ENCODE measurements around the gene UNC13D.

Gene UNC13D

DNA sequence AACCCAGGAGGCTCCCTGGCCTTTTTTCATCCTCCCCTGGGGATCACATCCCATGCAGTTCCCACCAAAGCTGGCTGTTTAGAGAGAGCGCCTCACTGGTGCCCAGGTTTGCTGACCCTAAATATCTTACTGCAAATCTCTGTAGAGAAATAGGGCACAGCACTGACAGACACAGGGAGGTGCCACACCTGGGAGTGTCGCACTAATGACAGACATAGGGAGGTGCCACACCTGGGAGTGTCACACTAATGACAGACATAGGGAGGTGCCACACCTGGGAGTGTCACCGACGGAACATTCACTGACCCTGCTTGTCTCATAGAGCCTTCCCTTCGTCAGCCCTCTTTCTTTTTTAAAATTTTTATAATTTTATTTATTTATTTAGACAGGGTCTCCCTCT is 34.0 kb downstream of the UNC13D start:
- DNase-seq (ENCODE audit: low read depth, low spot score): no peak
- Histone ChIP-seq H3K4me1 (ENCODE audit: control insufficient read depth, insufficient read depth, low read length) (no peaks in the 10 kb centered on the region), H3K36me3 (ENCODE audit: control insufficient read depth, insufficient read depth, low read length) (peaks cover 34% of the 10 kb centered on the region), H3K27me3 (ENCODE audit: control insufficient read depth, insufficient read depth, low read length) (no peaks in the 10 kb centered on the region), H3K4me3 (ENCODE audit: low read length) (no peak overlapping the region), H3K27ac (ENCODE audit: low read length) (no peak overlapping the region), H3K9me3 (ENCODE audit: control insufficient read depth, insufficient read depth, low read length) (no peaks in the 10 kb centered on the region)
- no CpG with 5 or more reads among the region's 5 CpGs for WGBS (ENCODE audit: insufficient coverage, insufficient read length)

DNA sequence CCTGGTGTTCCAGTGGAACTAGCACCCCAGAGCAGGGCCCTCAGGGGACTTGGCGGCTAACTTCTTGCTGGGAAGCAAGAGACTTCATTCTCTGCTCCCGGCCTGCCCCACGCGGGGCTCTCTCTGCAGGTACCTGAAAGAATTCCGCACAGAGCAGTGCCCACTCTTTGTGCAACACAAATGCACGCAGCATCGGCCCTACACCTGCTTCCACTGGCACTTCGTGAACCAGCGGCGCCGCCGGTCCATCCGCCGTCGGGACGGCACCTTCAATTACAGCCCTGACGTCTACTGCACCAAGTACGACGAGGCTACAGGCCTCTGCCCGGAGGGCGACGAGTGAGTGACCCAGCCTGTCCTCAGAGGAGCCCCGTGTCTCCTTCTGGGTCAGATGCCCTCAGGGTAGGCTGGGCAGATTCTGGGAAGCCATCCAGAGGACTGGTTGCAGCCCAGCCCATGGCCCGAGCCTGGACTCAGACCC is 34.5 kb downstream of the UNC13D start:
- no peaks in the 10 kb centered on the region for H3K27me3 ChIP-seq (ENCODE audit: control insufficient read depth, insufficient read depth, low read length)
- no peak overlapping the region for H3K4me3 ChIP-seq (ENCODE audit: low read length)
- DNase-seq (ENCODE audit: low read depth, low spot score): no peak
- H3K36me3 ChIP-seq (ENCODE audit: control insufficient read depth, insufficient read depth, low read length): peaks cover 31% of the 10 kb centered on the region
- H3K9me3 ChIP-seq (ENCODE audit: control insufficient read depth, insufficient read depth, low read length): no peaks in the 10 kb centered on the region
- no peaks in the 10 kb centered on the region for H3K4me1 ChIP-seq (ENCODE audit: control insufficient read depth, insufficient read depth, low read length)
- no CpG with 5 or more reads among the region's 24 CpGs for WGBS (ENCODE audit: insufficient coverage, insufficient read length)
- H3K27ac ChIP-seq (ENCODE audit: low read length): no peak overlapping the region

DNA sequence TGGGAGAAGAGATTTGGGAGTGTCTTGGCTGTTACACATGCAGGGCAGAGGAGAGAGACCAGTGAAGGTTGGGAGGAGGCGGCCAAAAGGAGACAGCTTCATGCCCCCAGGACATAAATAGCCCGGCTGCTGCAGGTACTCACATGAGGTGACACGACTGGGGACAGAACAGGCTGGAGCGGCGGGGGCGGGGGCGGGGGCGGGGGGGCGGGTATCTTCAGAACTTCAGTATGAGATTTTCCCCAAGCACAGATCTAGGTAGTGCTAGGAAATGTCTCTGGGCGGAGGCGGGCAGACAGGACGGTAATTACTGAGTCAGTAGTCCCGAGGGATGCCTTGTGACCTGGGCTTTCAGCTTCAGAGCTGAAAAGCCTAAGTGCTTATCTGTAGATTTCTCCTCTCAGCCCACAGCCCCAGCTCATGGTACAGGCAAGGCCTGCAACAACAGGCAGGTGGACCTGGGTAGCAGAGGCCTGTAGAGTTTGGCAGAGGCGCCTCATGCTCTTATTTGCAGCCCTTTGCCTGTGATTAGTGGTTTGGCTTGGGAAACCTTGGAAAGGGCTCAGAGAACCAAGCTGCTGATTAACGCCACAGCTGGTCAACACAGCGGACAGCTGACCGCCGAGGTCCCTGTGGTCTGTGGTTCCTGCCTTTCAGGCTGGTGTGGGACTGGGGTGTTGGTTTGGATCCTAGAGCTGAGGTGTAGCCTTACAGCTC is 35.1 kb downstream of the UNC13D start:
- Histone ChIP-seq H3K4me3 (ENCODE audit: low read length) (no peak overlapping the region), H3K4me1 (ENCODE audit: control insufficient read depth, insufficient read depth, low read length) (no peaks in the 10 kb centered on the region), H3K27me3 (ENCODE audit: control insufficient read depth, insufficient read depth, low read length) (no peaks in the 10 kb centered on the region), H3K9me3 (ENCODE audit: control insufficient read depth, insufficient read depth, low read length) (no peaks in the 10 kb centered on the region), H3K27ac (ENCODE audit: low read length) (no peak overlapping the region), H3K36me3 (ENCODE audit: control insufficient read depth, insufficient read depth, low read length) (peaks cover 31% of the 10 kb centered on the region)
- no CpG with 5 or more reads among the region's 18 CpGs for WGBS (ENCODE audit: insufficient coverage, insufficient read length)
- no peak for DNase-seq (ENCODE audit: low read depth, low spot score)

- DNase-seq (ENCODE audit: low read depth, low spot score): no peak
- Histone ChIP-seq H3K27me3 (ENCODE audit: control insufficient read depth, insufficient read depth, low read length) (no peaks in the 10 kb centered on the region), H3K4me1 (ENCODE audit: control insufficient read depth, insufficient read depth, low read length) (no peaks in the 10 kb centered on the region), H3K4me3 (ENCODE audit: low read length) (no peak overlapping the region), H3K27ac (ENCODE audit: low read length) (no peak overlapping the region), H3K36me3 (ENCODE audit: control insufficient read depth, insufficient read depth, low read length) (peaks cover 25% of the 10 kb centered on the region), H3K9me3 (ENCODE audit: control insufficient read depth, insufficient read depth, low read length) (no peaks in the 10 kb centered on the region)
- no CpG with 5 or more reads among the region's 4 CpGs for WGBS (ENCODE audit: insufficient coverage, insufficient read length)
Observed at GRCh38 chr17:75808549-75808904, 35.7 kb downstream of the UNC13D start.

DNA sequence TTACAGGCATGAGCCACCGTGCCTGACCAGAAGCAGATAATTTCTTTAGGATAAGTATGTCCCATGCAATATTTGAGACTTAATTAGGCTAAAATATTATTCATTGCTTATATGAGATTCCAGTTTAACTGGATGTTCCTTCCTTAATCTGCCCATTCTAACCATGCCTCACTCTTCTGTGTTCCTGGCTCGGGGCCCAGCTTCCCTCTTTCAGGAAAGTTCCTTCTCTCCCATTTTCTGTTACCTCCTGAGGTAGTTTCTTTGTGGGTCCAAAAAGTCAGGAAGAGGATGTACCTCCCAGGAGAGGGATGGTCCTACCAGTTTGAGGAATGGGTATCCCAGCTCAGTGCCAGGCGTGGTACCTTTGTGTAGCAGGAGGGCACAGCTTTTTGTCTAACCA is 36.3 kb downstream of the UNC13D start:
- H3K9me3 ChIP-seq (ENCODE audit: control insufficient read depth, insufficient read depth, low read length): no peaks in the 10 kb centered on the region
- H3K27me3 ChIP-seq (ENCODE audit: control insufficient read depth, insufficient read depth, low read length): no peaks in the 10 kb centered on the region
- H3K36me3 ChIP-seq (ENCODE audit: control insufficient read depth, insufficient read depth, low read length): peaks cover 18% of the 10 kb centered on the region
- no CpG with 5 or more reads among the region's 3 CpGs for WGBS (ENCODE audit: insufficient coverage, insufficient read length)
- H3K4me1 ChIP-seq (ENCODE audit: control insufficient read depth, insufficient read depth, low read length): no peaks in the 10 kb centered on the region
- DNase-seq (ENCODE audit: low read depth, low spot score): no peak
- no peak overlapping the region for H3K27ac ChIP-seq (ENCODE audit: low read length)
- no peak overlapping the region for H3K4me3 ChIP-seq (ENCODE audit: low read length)

DNA sequence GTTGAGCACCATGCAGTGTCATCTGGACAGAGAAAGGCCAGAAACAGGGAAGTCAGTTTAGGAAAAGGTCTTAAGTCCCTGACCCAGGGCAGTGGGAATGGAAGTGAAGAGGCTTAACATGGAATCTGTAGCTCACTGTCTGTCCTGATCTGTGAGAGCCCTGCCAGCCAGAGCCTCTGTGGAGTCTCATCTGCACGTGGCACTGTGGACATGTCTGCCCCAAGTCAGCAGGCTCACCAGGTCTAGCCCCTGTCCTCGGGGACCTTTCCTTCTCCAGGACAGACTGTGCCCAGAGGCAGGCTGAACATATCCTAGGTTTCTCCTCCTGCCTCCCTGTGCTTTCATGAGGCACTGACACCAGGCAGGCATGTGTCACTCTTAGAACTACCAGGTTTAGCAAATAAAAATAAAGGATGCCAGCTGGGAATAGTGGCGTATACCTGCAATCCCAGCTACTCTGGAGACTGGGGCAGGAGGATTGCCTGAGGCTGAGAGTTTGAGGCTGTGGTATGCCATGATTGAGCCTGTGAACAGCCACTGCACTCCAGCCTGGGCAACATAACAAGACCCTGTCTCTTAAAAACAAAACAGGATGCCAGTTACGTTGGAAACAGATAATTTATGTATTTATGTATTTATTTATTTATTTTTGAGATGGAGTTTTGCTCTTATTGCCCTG is 37.2 kb downstream of the UNC13D start:
- no peak overlapping the region for H3K4me3 ChIP-seq (ENCODE audit: low read length)
- H3K9me3 ChIP-seq (ENCODE audit: control insufficient read depth, insufficient read depth, low read length): no peaks in the 10 kb centered on the region
- no peaks in the 10 kb centered on the region for H3K4me1 ChIP-seq (ENCODE audit: control insufficient read depth, insufficient read depth, low read length)
- no peaks in the 10 kb centered on the region for H3K27me3 ChIP-seq (ENCODE audit: control insufficient read depth, insufficient read depth, low read length)
- peaks cover 11% of the 10 kb centered on the region; the same call in 1 of the 2 replicates for H3K36me3 ChIP-seq (ENCODE audit: control insufficient read depth, insufficient read depth, low read length)
- H3K27ac ChIP-seq (ENCODE audit: low read length): no peak overlapping the region
- WGBS (ENCODE audit: insufficient coverage, insufficient read length): no CpG with 5 or more reads among the region's 4 CpGs
- DNase-seq (ENCODE audit: low read depth, low spot score): no peak

DNA sequence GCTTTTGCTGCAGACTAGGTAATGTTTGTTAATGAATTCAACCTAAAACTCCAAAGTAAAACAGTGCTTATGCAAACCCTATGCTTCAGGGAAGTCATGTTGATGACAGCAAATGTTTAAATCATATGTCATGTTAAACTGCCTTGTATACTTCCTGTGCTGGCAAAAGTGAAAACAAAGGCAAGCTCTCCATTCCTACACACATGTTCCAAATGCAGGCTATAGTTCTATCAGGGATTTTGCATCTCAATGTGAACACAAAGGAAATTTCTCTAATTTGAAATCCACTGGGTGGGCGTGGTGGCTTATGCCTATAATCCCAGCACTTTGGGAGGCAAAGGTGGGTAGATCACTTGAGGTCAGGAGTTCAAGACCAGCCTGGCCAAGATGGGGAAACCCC is 40.3 kb downstream of the UNC13D start:
- Histone ChIP-seq H3K27me3 (ENCODE audit: control insufficient read depth, insufficient read depth, low read length) (no peaks in the 10 kb centered on the region), H3K9me3 (ENCODE audit: control insufficient read depth, insufficient read depth, low read length) (no peaks in the 10 kb centered on the region), H3K36me3 (ENCODE audit: control insufficient read depth, insufficient read depth, low read length) (peaks cover 3% of the 10 kb centered on the region; the same call in 1 of the 2 replicates), H3K27ac (ENCODE audit: low read length) (no peak overlapping the region), H3K4me1 (ENCODE audit: control insufficient read depth, insufficient read depth, low read length) (no peaks in the 10 kb centered on the region), H3K4me3 (ENCODE audit: low read length) (no peak overlapping the region)
- no CpG with 5 or more reads among the region's 1 CpG for WGBS (ENCODE audit: insufficient coverage, insufficient read length)
- DNase-seq (ENCODE audit: low read depth, low spot score): no peak

GRCh38 chr17:75799402-75799801 is 44.8 kb downstream of the UNC13D start:
- H3K27ac ChIP-seq (ENCODE audit: low read length): no peak overlapping the region
- H3K4me3 ChIP-seq (ENCODE audit: low read length): no peak overlapping the region
- WGBS (ENCODE audit: insufficient coverage, insufficient read length): no CpG with 5 or more reads among the region's 4 CpGs
- no peaks in the 10 kb centered on the region for H3K27me3 ChIP-seq (ENCODE audit: control insufficient read depth, insufficient read depth, low read length)
- no peak for DNase-seq (ENCODE audit: low read depth, low spot score)
- no peaks in the 10 kb centered on the region for H3K9me3 ChIP-seq (ENCODE audit: control insufficient read depth, insufficient read depth, low read length)
- no peaks in the 10 kb centered on the region for H3K4me1 ChIP-seq (ENCODE audit: control insufficient read depth, insufficient read depth, low read length)
- H3K36me3 ChIP-seq (ENCODE audit: control insufficient read depth, insufficient read depth, low read length): peaks cover 6% of the 10 kb centered on the region; the same call in 1 of the 2 replicates

DNA sequence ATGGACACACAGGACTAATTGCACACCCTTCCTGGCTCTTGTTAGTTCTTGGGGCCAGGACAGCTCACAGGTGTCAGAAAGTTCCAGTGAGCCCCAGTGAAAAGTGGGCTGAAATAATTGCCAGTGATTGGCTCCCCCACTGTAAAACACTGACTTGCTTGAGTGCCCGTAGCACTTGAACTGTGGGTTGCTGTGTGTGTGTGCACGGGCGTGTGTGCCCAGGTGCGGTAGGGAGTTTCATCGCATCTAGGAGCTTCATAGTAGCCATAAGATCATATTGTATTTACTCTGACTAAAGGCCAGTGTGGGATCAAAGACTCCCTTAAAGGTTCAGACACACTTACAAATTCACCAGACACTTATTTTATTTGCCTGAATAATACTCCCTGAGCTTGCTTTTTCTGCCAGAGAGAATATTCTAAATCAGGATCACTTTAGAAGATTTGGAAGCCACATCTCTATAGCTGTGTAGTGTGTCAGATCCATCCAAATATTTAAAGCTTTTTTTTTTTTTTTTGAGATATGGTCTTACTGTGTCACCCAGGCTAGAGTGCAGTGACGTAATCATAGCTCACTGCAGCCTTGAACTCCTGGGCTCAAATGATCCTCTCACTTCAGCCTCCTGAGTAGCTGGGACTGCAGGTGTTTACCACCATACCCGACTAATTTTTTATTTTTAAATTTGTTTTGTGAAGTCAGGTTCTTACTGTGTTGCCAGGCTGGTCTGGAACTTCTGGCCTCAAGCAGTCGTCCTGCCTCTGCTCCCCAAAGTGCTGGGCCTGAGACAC is 48.2 kb downstream of the UNC13D start:
- Histone ChIP-seq H3K27me3 (ENCODE audit: control insufficient read depth, insufficient read depth, low read length) (no peaks in the 10 kb centered on the region), H3K36me3 (ENCODE audit: control insufficient read depth, insufficient read depth, low read length) (peaks cover 9% of the 10 kb centered on the region; the same call in 1 of the 2 replicates), H3K4me3 (ENCODE audit: low read length) (no peak overlapping the region), H3K27ac (ENCODE audit: low read length) (no peak overlapping the region), H3K4me1 (ENCODE audit: control insufficient read depth, insufficient read depth, low read length) (no peaks in the 10 kb centered on the region), H3K9me3 (ENCODE audit: control insufficient read depth, insufficient read depth, low read length) (no peaks in the 10 kb centered on the region)
- no CpG with 5 or more reads among the region's 8 CpGs for WGBS (ENCODE audit: insufficient coverage, insufficient read length)
- DNase-seq (ENCODE audit: low read depth, low spot score): no peak

- Histone ChIP-seq H3K4me1 (ENCODE audit: control insufficient read depth, insufficient read depth, low read length) (no peaks in the 10 kb centered on the region), H3K27ac (ENCODE audit: low read length) (no peak overlapping the region), H3K27me3 (ENCODE audit: control insufficient read depth, insufficient read depth, low read length) (no peaks in the 10 kb centered on the region), H3K36me3 (ENCODE audit: control insufficient read depth, insufficient read depth, low read length) (peaks cover 7% of the 10 kb centered on the region; the same call in 1 of the 2 replicates), H3K4me3 (ENCODE audit: low read length) (no peak overlapping the region), H3K9me3 (ENCODE audit: control insufficient read depth, insufficient read depth, low read length) (no peaks in the 10 kb centered on the region)
- no peak for DNase-seq (ENCODE audit: low read depth, low spot score)
- WGBS (ENCODE audit: insufficient coverage, insufficient read length): no CpG with 5 or more reads among the region's 1 CpG
Observed at GRCh38 chr17:75793460-75793859, 50.7 kb downstream of the UNC13D start.

Measured in iPS DF 6.9 (cell line).